HL-60 (cell line): ENCODE measurements around the gene RFWD3.

Source experiments
- DNase-seq, 2 experiments: peaks; one replicate each; pipeline ENCODE4 v3.0.0-alpha.2; 2010 to 2020; ENCODE audit warnings: low read depth in 1 of 2, low spot score in 1 of 2
- H3K27ac ChIP-seq: fragments of 250-450 bp; sonication (Bioruptor Pico); replicated peaks from 2 replicates; pipeline ENCODE4 v1.5.1; 2020; ENCODE audit warnings: mild to moderate bottlenecking, moderate library complexity
- H3K27me3 ChIP-seq: fragments of 250-450 bp; sonication (Bioruptor Pico); 2 replicates; pipeline ENCODE4 v1.5.1; 2021; ENCODE audit warnings: mild to moderate bottlenecking, moderate library complexity; ENCODE audit not compliant: insufficient read depth, poor library complexity, severe bottlenecking
- H3K4me3 ChIP-seq: replicated peaks from 2 replicates; pipeline ENCODE4 v1.5.1; 2011; ENCODE audit warnings: mild to moderate bottlenecking, control low read depth, low read length; ENCODE audit not compliant: insufficient read depth
- GABPA ChIP-seq: IDR thresholded peaks from 2 replicates; pipeline ENCODE4 v1.6.1; 2012; ENCODE audit warnings: low read depth
- POLR2AphosphoS5 ChIP-seq: IDR thresholded peaks from 2 replicates; pipeline ENCODE4 v1.6.1; 2012; ENCODE audit warnings: low read depth
- SPI1 ChIP-seq: IDR thresholded peaks from 2 replicates; pipeline ENCODE4 v1.6.1; 2012; ENCODE audit warnings: low read depth, mild to moderate bottlenecking, borderline replicate concordance
- TF ChIP-seq, protein P1 (sequence below): IDR thresholded peaks from one replicate; pipeline ENCODE4 v1.5.1; 2011; ENCODE audit warnings: low read length, control low read depth, inconsistent platforms; ENCODE audit not compliant: insufficient read depth
- TF ChIP-seq, protein P2 (sequence below): IDR thresholded peaks from 2 replicates; pipeline ENCODE4 v1.6.1; 2012; ENCODE audit warnings: low read depth; ENCODE audit not compliant: insufficient replicate concordance

The RFWD3 gene

DNA sequence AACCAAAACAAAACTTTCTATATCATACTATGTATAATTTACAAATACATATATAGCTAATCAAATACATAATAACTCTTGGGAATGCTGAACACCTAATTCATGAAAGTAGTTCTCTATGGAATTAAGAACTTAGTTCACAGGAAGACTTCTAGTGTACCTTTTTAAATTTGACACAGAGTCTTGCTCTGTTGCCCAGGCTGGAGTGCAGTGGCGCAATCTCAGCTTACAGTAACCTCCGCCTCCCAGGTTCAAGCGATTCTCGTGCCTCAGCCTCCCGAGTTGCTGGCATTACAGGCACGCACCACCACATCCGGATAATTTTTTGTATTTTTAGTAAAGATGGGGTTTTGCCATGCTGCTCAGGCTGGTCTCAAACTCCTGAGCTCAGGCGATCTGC is 24.7 kb downstream of the RFWD3 start:
- Histone ChIP-seq H3K27ac (no peak overlapping the region), H3K27me3 (no peaks in the 10 kb centered on the region), H3K4me3 (no peak overlapping the region)
- TF ChIP-seq POLR2AphosphoS5 (no peak), SPI1 (no peak), GABPA (no peak)
- TF ChIP-seq, protein P1, sequence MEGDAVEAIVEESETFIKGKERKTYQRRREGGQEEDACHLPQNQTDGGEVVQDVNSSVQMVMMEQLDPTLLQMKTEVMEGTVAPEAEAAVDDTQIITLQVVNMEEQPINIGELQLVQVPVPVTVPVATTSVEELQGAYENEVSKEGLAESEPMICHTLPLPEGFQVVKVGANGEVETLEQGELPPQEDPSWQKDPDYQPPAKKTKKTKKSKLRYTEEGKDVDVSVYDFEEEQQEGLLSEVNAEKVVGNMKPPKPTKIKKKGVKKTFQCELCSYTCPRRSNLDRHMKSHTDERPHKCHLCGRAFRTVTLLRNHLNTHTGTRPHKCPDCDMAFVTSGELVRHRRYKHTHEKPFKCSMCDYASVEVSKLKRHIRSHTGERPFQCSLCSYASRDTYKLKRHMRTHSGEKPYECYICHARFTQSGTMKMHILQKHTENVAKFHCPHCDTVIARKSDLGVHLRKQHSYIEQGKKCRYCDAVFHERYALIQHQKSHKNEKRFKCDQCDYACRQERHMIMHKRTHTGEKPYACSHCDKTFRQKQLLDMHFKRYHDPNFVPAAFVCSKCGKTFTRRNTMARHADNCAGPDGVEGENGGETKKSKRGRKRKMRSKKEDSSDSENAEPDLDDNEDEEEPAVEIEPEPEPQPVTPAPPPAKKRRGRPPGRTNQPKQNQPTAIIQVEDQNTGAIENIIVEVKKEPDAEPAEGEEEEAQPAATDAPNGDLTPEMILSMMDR: no peak
- TF ChIP-seq, protein P2, sequence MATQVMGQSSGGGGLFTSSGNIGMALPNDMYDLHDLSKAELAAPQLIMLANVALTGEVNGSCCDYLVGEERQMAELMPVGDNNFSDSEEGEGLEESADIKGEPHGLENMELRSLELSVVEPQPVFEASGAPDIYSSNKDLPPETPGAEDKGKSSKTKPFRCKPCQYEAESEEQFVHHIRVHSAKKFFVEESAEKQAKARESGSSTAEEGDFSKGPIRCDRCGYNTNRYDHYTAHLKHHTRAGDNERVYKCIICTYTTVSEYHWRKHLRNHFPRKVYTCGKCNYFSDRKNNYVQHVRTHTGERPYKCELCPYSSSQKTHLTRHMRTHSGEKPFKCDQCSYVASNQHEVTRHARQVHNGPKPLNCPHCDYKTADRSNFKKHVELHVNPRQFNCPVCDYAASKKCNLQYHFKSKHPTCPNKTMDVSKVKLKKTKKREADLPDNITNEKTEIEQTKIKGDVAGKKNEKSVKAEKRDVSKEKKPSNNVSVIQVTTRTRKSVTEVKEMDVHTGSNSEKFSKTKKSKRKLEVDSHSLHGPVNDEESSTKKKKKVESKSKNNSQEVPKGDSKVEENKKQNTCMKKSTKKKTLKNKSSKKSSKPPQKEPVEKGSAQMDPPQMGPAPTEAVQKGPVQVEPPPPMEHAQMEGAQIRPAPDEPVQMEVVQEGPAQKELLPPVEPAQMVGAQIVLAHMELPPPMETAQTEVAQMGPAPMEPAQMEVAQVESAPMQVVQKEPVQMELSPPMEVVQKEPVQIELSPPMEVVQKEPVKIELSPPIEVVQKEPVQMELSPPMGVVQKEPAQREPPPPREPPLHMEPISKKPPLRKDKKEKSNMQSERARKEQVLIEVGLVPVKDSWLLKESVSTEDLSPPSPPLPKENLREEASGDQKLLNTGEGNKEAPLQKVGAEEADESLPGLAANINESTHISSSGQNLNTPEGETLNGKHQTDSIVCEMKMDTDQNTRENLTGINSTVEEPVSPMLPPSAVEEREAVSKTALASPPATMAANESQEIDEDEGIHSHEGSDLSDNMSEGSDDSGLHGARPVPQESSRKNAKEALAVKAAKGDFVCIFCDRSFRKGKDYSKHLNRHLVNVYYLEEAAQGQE: no peak
- DNase-seq: no peak

DNA sequence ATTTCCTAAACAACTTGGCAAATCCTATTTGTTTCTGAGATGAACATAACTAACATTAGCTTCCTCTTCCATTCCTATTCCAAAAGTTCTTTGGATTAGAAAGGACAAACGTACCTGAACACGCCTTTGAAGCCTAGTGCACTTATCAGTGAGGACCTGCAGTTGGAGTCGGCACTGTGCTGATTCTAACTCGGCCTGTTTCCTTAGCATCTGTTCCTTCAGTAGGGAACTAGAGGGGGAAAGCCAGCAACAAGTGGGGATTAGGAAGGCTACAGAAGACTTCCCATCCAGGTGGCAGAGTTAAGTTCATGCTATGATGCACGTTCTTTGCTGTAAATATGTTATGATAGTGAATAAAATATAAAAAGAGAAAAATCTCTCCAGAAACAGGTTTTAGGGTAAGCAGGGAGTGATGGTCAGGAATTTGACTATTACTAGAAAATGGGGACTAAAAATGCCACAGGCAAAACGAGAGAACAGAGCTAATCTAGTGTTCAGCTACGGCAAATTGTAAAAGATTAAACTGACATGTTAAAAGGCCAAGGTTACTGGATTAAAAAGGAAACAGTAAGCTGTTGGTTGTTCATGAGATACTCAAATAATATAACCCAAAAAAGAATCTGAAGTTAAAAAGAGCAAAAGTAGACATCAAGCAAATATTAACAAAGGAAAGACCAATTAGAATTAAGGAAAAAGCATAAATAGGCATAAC is 28.8 kb downstream of the RFWD3 start:
- no peak overlapping the region for H3K27ac ChIP-seq
- no peak for TF ChIP-seq POLR2AphosphoS5
- no peak for TF ChIP-seq GABPA
- no peak for TF ChIP-seq SPI1
- TF ChIP-seq, protein P2: no peak
- TF ChIP-seq, protein P1: no peak
- DNase-seq: no peak
- no peaks in the 10 kb centered on the region for H3K27me3 ChIP-seq
- H3K4me3 ChIP-seq: no peak overlapping the region

DNA sequence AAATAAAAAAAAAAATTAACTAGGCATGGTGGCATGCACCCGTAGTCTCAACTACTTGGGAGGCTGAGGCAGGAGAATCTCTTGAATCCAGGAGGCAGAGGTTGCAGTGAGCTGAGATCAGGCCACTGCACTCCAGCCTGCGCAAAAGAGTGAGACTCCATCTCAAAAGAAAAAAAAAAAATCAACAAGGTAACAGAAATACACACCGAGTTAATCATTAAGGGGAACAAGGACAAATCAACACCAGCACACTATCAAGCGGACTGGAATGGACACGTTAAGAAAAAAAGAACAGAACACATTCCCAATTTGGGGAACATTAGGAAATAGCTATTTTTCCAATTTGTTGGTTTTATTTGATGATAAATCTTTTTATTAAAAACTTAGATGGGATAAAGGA is 31.4 kb downstream of the RFWD3 start:
- DNase-seq: no peak
- Histone ChIP-seq H3K27ac (no peak overlapping the region), H3K27me3 (no peaks in the 10 kb centered on the region), H3K4me3 (no peak overlapping the region)
- TF ChIP-seq, protein P1: no peak
- TF ChIP-seq SPI1 (no peak), POLR2AphosphoS5 (no peak), GABPA (no peak)
- TF ChIP-seq, protein P2: no peak
